ENCODE results near the gene LRRC40.

The LRRC40 gene

DNA sequence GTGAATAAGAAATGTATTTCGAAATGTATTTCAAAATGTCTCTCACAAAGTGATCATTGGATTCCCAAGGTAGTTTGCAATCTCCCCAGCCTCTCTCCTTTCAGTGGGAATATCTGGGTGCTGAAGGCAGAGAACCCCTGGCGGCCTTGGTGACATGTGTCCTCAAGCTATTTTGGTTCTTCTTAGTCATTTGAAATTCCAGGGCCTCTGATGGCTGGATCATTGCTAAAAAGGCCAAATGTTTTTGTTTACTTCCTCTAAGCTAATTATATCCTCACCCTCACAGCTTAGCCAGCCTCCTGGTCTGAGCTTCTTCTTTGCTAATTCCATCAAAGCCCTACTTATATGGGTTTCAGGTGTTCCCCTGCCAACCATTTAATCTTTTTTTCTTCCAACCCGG lies 71.2 kb downstream of the LRRC40 start:
- in situ Hi-C loops (cut with MboI; ENCODE audit: low sequenced_read_pairs) = no loop called here

DNA sequence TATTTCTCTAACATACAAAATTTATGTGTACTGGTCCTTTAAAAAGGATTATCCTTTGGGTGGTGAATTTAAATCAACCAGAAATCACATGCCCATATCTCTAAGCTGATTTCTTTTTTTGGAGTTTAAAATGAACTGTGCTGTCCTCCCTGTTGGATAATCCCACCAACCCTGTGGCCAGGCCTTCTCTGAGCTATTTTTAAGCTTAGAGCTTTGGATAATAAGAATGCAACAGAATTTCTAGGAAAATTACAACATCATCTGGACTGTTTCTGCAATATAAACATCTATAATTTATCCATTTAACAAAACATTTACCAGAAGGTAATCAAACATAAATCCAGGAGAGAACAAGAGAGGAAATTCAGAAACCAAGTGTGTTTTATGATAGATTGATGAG lies 88.3 kb downstream of the LRRC40 start:
- in situ Hi-C loops (cut with MboI; ENCODE audit: low sequenced_read_pairs) = no loop called here

DNA sequence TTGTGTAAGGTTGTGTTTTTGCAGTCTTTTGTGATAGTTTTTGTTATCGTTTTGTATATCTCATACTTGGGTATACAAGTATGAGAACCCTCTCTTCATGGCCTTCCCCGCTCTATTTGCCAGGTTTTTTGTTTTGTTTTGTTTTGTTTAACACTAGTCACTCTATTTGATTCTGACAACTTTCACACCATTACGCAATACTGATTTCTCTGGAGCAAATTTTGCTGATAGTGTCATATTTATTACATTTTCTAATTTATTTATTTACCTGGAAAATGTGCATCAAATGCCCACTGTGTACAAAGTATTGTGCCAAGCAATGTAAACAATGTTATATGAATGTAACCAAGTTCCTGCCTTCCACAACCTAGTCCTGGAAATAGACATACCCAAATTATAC lies 90.1 kb downstream of the LRRC40 start:
- in situ Hi-C loops (cut with MboI; ENCODE audit: low sequenced_read_pairs) = no loop called here

DNA sequence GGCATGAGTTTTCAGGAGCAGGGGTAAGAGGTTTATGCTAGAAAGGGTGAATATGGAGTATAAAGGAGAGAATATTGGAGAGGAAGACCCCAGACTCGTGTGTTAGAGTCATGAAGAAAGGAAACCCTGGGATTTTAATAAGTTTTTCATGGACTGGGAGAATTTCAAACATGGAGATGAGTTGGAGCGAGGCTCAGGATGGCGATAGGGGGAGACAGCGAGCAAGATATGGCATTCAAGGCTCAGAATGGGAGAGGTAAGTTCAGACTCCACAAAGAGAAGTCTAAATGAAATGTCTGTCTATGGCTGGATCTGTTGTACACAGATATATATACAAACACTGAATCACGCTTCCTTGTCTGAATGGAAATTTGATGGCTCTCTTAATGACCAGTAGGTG lies 92.5 kb downstream of the LRRC40 start:
- in situ Hi-C loops (cut with MboI; ENCODE audit: low sequenced_read_pairs) = no loop called here

DNA sequence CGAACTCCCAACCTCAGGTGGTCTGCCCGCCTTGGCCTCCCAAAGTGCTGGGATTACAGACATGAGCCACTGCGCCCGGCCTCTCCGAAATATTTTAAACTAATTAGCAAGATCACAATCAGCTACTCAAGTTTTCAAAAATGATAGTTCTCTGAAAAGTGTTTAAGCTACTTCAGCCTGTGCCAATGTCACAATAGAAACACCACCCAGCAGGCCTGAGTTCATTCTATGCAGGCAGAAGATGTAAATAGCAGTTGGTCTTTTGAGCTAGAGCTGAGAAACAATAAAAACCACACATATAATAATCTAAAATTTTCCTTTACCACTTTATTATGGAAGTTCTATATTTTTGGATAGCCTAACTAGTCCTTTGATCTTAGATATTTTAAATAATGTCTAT lies 96.1 kb downstream of the LRRC40 start:
- in situ Hi-C loops (cut with MboI; ENCODE audit: low sequenced_read_pairs) = no loop called here

DNA sequence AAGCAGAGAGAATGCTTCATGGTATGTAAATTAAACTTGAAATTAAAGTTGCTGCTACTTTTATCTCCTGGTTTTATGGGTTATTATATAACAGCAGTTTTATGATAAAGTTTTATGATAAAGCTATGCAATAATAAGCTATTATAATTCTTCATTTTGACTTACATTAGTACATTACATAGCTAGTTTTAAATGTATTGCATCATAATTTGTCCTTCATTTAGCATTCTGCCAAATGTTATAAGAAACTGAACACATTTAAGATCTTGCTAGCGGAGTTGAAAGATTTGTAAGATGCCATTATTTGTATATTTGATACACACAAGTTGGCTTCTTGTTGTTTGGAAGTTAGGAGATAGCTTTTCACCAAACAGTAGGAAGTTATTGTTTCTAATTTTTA lies 101.6 kb downstream of the LRRC40 start:
- in situ Hi-C loops (cut with MboI; ENCODE audit: low sequenced_read_pairs) = no loop called here

DNA sequence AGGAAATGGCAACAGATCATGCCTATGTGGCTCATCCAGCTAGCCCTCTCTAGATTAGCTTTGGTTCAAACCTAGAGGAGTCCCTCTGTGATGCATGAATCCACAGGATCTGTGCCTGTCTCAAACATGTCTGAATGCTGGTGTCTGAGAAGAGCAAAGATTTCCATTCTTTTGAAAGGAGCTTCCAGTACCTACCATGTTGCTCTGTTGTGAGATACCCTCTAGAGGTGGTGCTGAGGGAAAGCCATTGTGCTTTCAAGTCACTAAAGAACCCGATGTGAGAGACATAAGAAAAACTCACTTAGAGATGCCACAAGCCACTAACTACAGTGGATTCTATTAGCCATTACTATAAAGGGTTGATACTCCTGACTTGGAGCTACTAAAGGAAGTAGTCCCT lies 103.6 kb downstream of the LRRC40 start:
- in situ Hi-C loops (cut with MboI; ENCODE audit: low sequenced_read_pairs) = no loop called here

DNA sequence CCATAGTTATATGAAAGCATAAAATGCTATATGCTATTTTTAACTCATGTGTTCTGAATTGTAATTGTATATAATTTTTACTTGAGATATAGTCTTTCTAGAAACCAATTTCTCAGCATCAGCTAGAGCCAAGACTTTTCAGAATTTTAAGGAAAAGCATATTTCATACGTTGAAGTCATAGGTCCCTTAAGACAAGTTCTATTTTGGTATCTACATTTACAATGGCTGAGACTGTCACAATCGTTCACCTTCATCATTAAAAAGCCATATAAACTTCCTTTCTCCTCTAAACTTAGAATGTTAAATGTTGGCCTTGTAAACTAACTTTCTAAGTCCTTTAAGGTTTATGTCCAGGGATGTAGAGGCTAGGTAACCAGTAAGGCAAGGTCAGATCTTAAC lies 104.1 kb downstream of the LRRC40 start:
- in situ Hi-C loops (cut with MboI; ENCODE audit: low sequenced_read_pairs) = no loop called here
